Activated T-cell treated with anti-CD3 and anti-CD28 coated beads for 24 hours (primary cell): ENCODE measurements around the gene GATA5.
"Not testable (repeated sequence)": the region's sequence is repeated elsewhere in the genome, so short reads cannot be mapped to it uniquely, and the experiment has no call there.

Experiments used
- DNase-seq: peaks from one replicate; pipeline ENCODE4 v3.0.0-alpha.2; 2020; ENCODE audit warnings: low read depth

GATA5 gene

GRCh38 chr20:62505337-62506045, 29.7 kb upstream of the GATA5 start:
- DNase-seq = no peak

- no peak for DNase-seq
Observed at GRCh38 chr20:62504323-62504722, 28.5 kb upstream of the GATA5 start.

- DNase-seq = no peak
Observed at GRCh38 chr20:62503401-62504178, 27.8 kb upstream of the GATA5 start.

GRCh38 chr20:62502496-62503095, 26.8 kb upstream of the GATA5 start:
- DNase-seq = no peak

- peak; percentile 69 for DNase-seq
Observed at GRCh38 chr20:62501801-62502495, 26.2 kb upstream of the GATA5 start.

- peak; percentile 73 for DNase-seq
Observed at GRCh38 chr20:62500237-62500864, 24.6 kb upstream of the GATA5 start.

GRCh38 chr20:62499758-62500236, 24.0 kb upstream of the GATA5 start:
- no peak for DNase-seq

- no peak for DNase-seq
Observed at GRCh38 chr20:62498874-62499273, 23.1 kb upstream of the GATA5 start.

GRCh38 chr20:62496568-62497218, 20.9 kb upstream of the GATA5 start:
- DNase-seq = no peak

- DNase-seq = no peak
Observed at GRCh38 chr20:62495749-62496567, 20.2 kb upstream of the GATA5 start.

- no peak for DNase-seq
Observed at GRCh38 chr20:62494980-62495748, 19.4 kb upstream of the GATA5 start.

- no peak for DNase-seq
Observed at GRCh38 chr20:62494537-62494936, 18.7 kb upstream of the GATA5 start.

- no peak for DNase-seq
Observed at GRCh38 chr20:62493886-62494285, 18.1 kb upstream of the GATA5 start.

GRCh38 chr20:62493253-62493885, 17.6 kb upstream of the GATA5 start:
- no peak for DNase-seq

GRCh38 chr20:62492711-62493110, 16.9 kb upstream of the GATA5 start:
- DNase-seq = no peak

- not testable (repeated sequence) for DNase-seq
Observed at GRCh38 chr20:62490783-62491182, 15.0 kb upstream of the GATA5 start.

- no peak for DNase-seq
Observed at GRCh38 chr20:62489932-62490263, 14.1 kb upstream of the GATA5 start.

- DNase-seq = no peak
Observed at GRCh38 chr20:62489186-62489931, 13.6 kb upstream of the GATA5 start.

GRCh38 chr20:62488470-62488869, 12.7 kb upstream of the GATA5 start:
- DNase-seq = no peak
